C4-2B (cell line): ENCODE results near the gene ARHGAP33.

Source experiments
- CTCF ChIP-seq: fragments of 450-650 bp; conservative IDR thresholded peaks from 2 replicates; pipeline ENCODE4 v1.5.1; 2017; ENCODE audit warnings: mild to moderate bottlenecking
- ZFX ChIP-seq: fragments of 450-650 bp; IDR thresholded peaks from 2 replicates; pipeline ENCODE4 v1.6.1; 2017

- no peak for TF ChIP-seq CTCF
- no peak for TF ChIP-seq ZFX
These were observed 14.5 kb upstream of the ARHGAP33 start for GRCh38 chr19:35760711-35761349.
